Neuronal stem cell (in vitro differentiated cells): ENCODE results near the gene CNDP2.
"Not testable (repeated sequence)": the region's sequence is repeated elsewhere in the genome, so short reads cannot be mapped to it uniquely, and the experiment has no call there.

Experiments
- DNase-seq: peaks from one replicate; pipeline ENCODE4 v3.0.0-alpha.2; 2013; ENCODE audit warnings: low spot score
- H2AFZ ChIP-seq: one replicate; pipeline ENCODE4 v1.6.1; 2013; ENCODE audit warnings: mild to moderate bottlenecking, low read length, inconsistent platforms
- H2AK5ac ChIP-seq: 2 replicates; pipeline ENCODE4 v1.6.1; 2013; ENCODE audit warnings: low read depth, mild to moderate bottlenecking, inconsistent platforms, low read length, moderate library complexity, mixed read lengths
- H2BK120ac ChIP-seq: 2 replicates; pipeline ENCODE4 v1.6.1; 2013; ENCODE audit warnings: low read depth, mild to moderate bottlenecking, inconsistent platforms, low read length, moderate library complexity, mixed read lengths
- H2BK12ac ChIP-seq: one replicate; pipeline ENCODE4 v1.6.1; 2013; ENCODE audit warnings: low read length, inconsistent platforms
- H2BK15ac ChIP-seq: 2 replicates; pipeline ENCODE4 v1.6.1; 2013; ENCODE audit warnings: mild to moderate bottlenecking, low read length, inconsistent platforms, mixed read lengths
- H2BK5ac ChIP-seq: one replicate; pipeline ENCODE4 v1.6.1; 2013; ENCODE audit warnings: inconsistent platforms, mild to moderate bottlenecking, low read length, moderate library complexity
- H3K14ac ChIP-seq: one replicate; pipeline ENCODE4 v1.6.1; 2013; ENCODE audit warnings: low read length, inconsistent platforms
- H3K18ac ChIP-seq: 2 replicates; pipeline ENCODE4 v1.6.1; 2013; ENCODE audit warnings: low read length, inconsistent platforms
- H3K23ac ChIP-seq: 2 replicates; pipeline ENCODE4 v1.6.1; 2013; ENCODE audit warnings: low read depth, mild to moderate bottlenecking, mixed read lengths, low read length, inconsistent platforms; ENCODE audit not compliant: poor library complexity
- H3K27ac ChIP-seq: replicated peaks from 3 replicates; pipeline ENCODE4 v1.5.1; 2013; ENCODE audit warnings: low read length, inconsistent platforms
- H3K27me3 ChIP-seq, 3 experiments: 2 replicates each; pipeline ENCODE4 v1.6.1; 2013; ENCODE audit warnings: low read length in 3 of 3, mild to moderate bottlenecking in 2 of 3, inconsistent platforms in 1 of 3, low read depth in 1 of 3, mixed read lengths in 1 of 3, moderate library complexity in 1 of 3; ENCODE audit not compliant: control insufficient read depth in 3 of 3, insufficient read depth in 3 of 3
- H3K36me3 ChIP-seq, 2 donors: replicated peaks in 1 of 2; 2 replicates each; pipeline ENCODE4 v1.6.1; 2013; ENCODE audit warnings: low read length in 2 of 2; ENCODE audit not compliant: control insufficient read depth in 2 of 2, insufficient read depth in 2 of 2
- H3K4ac ChIP-seq: 2 replicates; pipeline ENCODE4 v1.6.1; 2013; ENCODE audit warnings: inconsistent platforms, mild to moderate bottlenecking, low read length, moderate library complexity
- H3K4me1 ChIP-seq, 2 donors: 1 replicate in 1 of 2; 2 replicates in 1 of 2; pipeline ENCODE4 v1.6.1; 2013; ENCODE audit warnings: low read length in 2 of 2, low read depth in 1 of 2; ENCODE audit not compliant: control insufficient read depth in 2 of 2, insufficient read depth in 1 of 2
- H3K4me2 ChIP-seq: one replicate; pipeline ENCODE4 v1.6.1; 2013; ENCODE audit warnings: mild to moderate bottlenecking, low read length, inconsistent platforms; ENCODE audit not compliant: insufficient read depth, poor library complexity, severe bottlenecking
- H3K4me3 ChIP-seq, 2 donors: 2 replicates each; pipeline ENCODE4 v1.5.1; 2013; ENCODE audit warnings: low read length in 2 of 2, mild to moderate bottlenecking in 2 of 2, inconsistent platforms in 1 of 2, moderate library complexity in 1 of 2
- H3K79me1 ChIP-seq: one replicate; pipeline ENCODE4 v1.6.1; 2013; ENCODE audit warnings: low read depth, mild to moderate bottlenecking, inconsistent platforms, low read length, moderate library complexity
- H3K9ac ChIP-seq: one replicate; pipeline ENCODE4 v1.6.1; 2013; ENCODE audit warnings: mild to moderate bottlenecking, low read depth, low read length, inconsistent platforms; ENCODE audit not compliant: poor library complexity
- H3K9me3 ChIP-seq, 2 donors: replicated peaks in 1 of 2; 2 replicates each; pipeline versions ENCODE3 to v1.6.1; 2013; ENCODE audit warnings: low read length in 2 of 2, mild to moderate bottlenecking in 2 of 2, inconsistent platforms in 1 of 2, low read depth in 1 of 2, mixed read lengths in 1 of 2, moderate library complexity in 1 of 2; ENCODE audit not compliant: control insufficient read depth in 2 of 2, insufficient read depth in 1 of 2
- H4K8ac ChIP-seq: one replicate; pipeline ENCODE4 v1.6.1; 2013; ENCODE audit warnings: low read depth, mild to moderate bottlenecking, inconsistent platforms, low read length, moderate library complexity
- H4K91ac ChIP-seq: one replicate; pipeline ENCODE4 v1.6.1; 2013; ENCODE audit warnings: low read length, low read depth, mild to moderate bottlenecking, inconsistent platforms; ENCODE audit not compliant: poor library complexity
- WGBS, 2 donors: extraction: QIAGEN DNeasy Blood & Tissue Kit; methylation state at CpG; one replicate each; pipeline ENCODE4 v1.1.7; 2013; ENCODE audit warnings: missing lambda C conversion rate in 2 of 2, mixed read lengths in 1 of 2; ENCODE audit not compliant: insufficient read length in 2 of 2, insufficient replicate concordance in 1 of 2; ENCODE audit errors: extremely low coverage in 2 of 2; 5-methylcytosine and 5-hydroxymethylcytosine counted together

CNDP2 gene

GRCh38 chr18:74565993-74566392 lies 69.8 kb downstream of the CNDP2 start:
- not testable (repeated sequence) for H4K91ac ChIP-seq, H3K18ac ChIP-seq, H3K9me3 ChIP-seq, H4K8ac ChIP-seq, H2AK5ac ChIP-seq, H3K23ac ChIP-seq, H3K4me2 ChIP-seq, H3K4me3 ChIP-seq, H2BK15ac ChIP-seq, H2BK120ac ChIP-seq, H3K79me1 ChIP-seq, H2AFZ ChIP-seq, H2BK12ac ChIP-seq, H3K9ac ChIP-seq, H3K4me1 ChIP-seq, H3K14ac ChIP-seq, DNase-seq, H2BK5ac ChIP-seq, H3K4ac ChIP-seq, H3K27ac ChIP-seq, H3K36me3 ChIP-seq
- peaks cover 0 to 33% (median 0%) of the 10 kb centered on the region in 3 experiments for H3K27me3 ChIP-seq
- no CpG with 5 or more reads among the region's 3 CpGs for WGBS, 2 donors

GRCh38 chr18:74567822-74568221 lies 71.7 kb downstream of the CNDP2 start:
- Histone ChIP-seq H3K4me3 (no peak overlapping the region), H4K91ac (no peak overlapping the region), H3K9me3 (peaks cover 0 to 6% of the 10 kb centered on the region in 2 donors), H3K9ac (no peak overlapping the region), H3K36me3 (no peaks in the 10 kb centered on the region), H3K27ac (no peak overlapping the region), H3K4me2 (no peak overlapping the region), H3K79me1 (no peaks in the 10 kb centered on the region), H2AK5ac (no peak overlapping the region), H3K14ac (no peak overlapping the region), H3K4me1 (no peaks in the 10 kb centered on the region), H2BK15ac (no peak overlapping the region), H2BK12ac (no peak overlapping the region), H2AFZ (no peak overlapping the region), H2BK5ac (no peak overlapping the region), H2BK120ac (no peak overlapping the region), H3K23ac (no peak overlapping the region), H3K4ac (no peak overlapping the region), H3K27me3 (peaks cover 0 to 27% (median 0%) of the 10 kb centered on the region in 3 experiments), H4K8ac (no peak overlapping the region), H3K18ac (no peak overlapping the region)
- no CpG with 5 or more reads among the region's 7 CpGs for WGBS, 2 donors
- DNase-seq, result no peak

- Histone ChIP-seq H3K79me1 (no peaks in the 10 kb centered on the region), H2AFZ (no peak overlapping the region), H3K27me3 (peaks cover 0 to 16% (median 0%) of the 10 kb centered on the region in 3 experiments), H4K8ac (no peak overlapping the region), H3K27ac (no peak overlapping the region), H3K18ac (no peak overlapping the region), H3K14ac (no peak overlapping the region), H3K4ac (no peak overlapping the region), H3K4me2 (no peak overlapping the region), H2BK120ac (no peak overlapping the region), H3K9me3 (peaks cover 0 to 6% of the 10 kb centered on the region in 2 donors), H3K23ac (no peak overlapping the region), H3K9ac (no peak overlapping the region), H4K91ac (no peak overlapping the region), H2BK5ac (no peak overlapping the region), H2BK15ac (no peak overlapping the region), H2BK12ac (no peak overlapping the region), H3K36me3 (no peaks in the 10 kb centered on the region), H3K4me3 (no peak overlapping the region), H2AK5ac (no peak overlapping the region), H3K4me1 (no peaks in the 10 kb centered on the region)
- no CpG with 5 or more reads among the region's 4 CpGs for WGBS, 2 donors
- no peak for DNase-seq
Measured at GRCh38 chr18:74569401-74569800, 73.2 kb downstream of the CNDP2 start.

- H3K4ac ChIP-seq, result no peak overlapping the region
- H3K4me3 ChIP-seq, result no peak overlapping the region
- H4K8ac ChIP-seq, result no peak overlapping the region
- no peaks in the 10 kb centered on the region for H3K36me3 ChIP-seq
- no peak overlapping the region for H3K23ac ChIP-seq
- no peak overlapping the region for H3K9ac ChIP-seq
- no peak overlapping the region for H3K18ac ChIP-seq
- no peak overlapping the region for H3K27ac ChIP-seq
- DNase-seq, result no peak
- no peak overlapping the region for H2AFZ ChIP-seq
- no peak overlapping the region for H3K4me2 ChIP-seq
- peaks cover 0 to 11% (median 0%) of the 10 kb centered on the region in 3 experiments for H3K27me3 ChIP-seq
- peaks cover 0 to 6% of the 10 kb centered on the region in 2 donors for H3K9me3 ChIP-seq
- no peak overlapping the region for H4K91ac ChIP-seq
- H3K14ac ChIP-seq, result no peak overlapping the region
- WGBS, 2 donors, result no CpG with 5 or more reads among the region's 4 CpGs
- no peak overlapping the region for H2BK5ac ChIP-seq
- H3K4me1 ChIP-seq, result no peaks in the 10 kb centered on the region
- H2BK120ac ChIP-seq, result no peak overlapping the region
- no peak overlapping the region for H2AK5ac ChIP-seq
- H2BK15ac ChIP-seq, result no peak overlapping the region
- no peak overlapping the region for H2BK12ac ChIP-seq
- H3K79me1 ChIP-seq, result no peaks in the 10 kb centered on the region
Measured at GRCh38 chr18:74570266-74570665, 74.1 kb downstream of the CNDP2 start.
